NCI-H128 (cell line): ENCODE measurements around the gene STPG4.

Source experiments
- DNase-seq: peaks from one replicate; lab custom pipeline; 2025; ENCODE audit not compliant: unreplicated experiment; lab: John Stamatoyannopoulos, UW

Gene STPG4

DNA sequence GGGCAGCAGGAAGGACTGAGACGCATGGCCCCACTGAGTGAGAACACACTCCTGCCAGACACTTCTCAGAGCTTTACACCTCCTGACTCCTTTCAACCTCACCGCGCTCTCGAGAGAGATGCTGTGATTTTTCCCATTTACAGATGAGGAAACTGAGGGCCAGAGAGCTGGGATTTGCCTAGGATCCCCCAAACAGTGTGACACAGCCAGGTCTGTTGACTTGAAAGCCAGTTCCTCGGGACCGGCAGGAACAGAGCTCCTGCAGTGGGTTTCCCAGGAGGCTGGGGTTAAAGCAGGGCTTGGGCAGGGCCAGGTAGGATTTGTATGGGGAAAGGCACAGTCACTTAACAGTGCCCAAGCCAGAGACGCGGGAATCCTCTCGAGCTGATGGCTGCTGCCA, 81.9 kb downstream of the STPG4 start:
- no peak for DNase-seq

DNA sequence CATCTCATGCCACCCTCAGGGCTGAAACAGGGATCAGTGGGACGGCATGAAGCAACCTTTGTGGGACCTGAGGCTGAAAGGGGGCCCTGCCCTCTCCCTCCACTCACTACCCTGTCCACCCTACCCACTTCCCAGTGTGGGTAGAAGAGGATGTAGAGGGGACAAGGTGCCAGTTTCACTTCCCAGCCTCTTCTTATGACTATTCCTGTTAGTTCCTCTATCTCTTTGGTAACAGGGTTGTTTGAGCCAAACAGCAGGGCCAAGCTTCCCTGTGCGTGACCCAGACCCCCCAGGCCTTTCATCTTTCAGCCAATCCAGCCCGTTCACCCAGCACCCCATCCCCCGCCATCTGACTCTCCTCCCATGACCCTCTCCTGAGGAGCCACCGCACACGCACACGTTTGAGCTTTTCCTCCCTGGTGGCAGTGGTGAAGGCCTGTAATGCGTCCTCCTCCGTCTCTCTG, 82.3 kb downstream of the STPG4 start:
- no peak for DNase-seq

DNA sequence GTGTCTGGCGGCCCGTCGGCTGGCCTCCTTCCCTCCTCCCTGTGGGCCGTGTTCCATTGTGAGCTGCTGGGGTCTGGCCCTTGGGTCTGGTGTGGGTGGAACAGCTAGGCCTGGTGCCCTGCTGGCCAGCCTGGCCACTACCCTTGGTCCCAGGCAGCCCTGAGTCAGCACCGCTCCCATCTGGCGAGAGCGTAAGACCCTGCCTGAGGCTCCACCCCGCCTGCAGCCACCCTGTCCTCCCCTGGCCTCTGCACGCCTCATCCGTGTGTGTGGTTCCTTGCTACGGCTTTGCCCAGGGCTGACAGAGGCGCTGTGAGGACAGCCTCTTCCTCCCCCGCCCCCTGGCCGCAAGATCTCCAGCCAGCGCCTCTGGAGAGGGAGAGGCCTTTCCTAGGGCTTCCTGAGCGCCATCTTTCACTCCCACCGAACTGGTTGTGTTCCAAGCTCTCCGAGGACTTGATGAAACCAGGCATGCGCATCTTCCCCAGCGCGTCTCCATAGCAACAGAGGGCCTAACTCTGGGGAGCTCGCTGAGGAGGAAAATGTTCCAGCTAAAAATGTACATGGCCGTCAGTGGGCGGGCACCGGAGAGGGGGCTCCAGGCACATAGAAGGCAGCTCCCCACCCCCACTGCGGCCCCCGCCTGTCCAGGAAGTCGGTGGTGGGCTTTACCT, 83.0 kb downstream of the STPG4 start:
- DNase-seq: no peak

DNA sequence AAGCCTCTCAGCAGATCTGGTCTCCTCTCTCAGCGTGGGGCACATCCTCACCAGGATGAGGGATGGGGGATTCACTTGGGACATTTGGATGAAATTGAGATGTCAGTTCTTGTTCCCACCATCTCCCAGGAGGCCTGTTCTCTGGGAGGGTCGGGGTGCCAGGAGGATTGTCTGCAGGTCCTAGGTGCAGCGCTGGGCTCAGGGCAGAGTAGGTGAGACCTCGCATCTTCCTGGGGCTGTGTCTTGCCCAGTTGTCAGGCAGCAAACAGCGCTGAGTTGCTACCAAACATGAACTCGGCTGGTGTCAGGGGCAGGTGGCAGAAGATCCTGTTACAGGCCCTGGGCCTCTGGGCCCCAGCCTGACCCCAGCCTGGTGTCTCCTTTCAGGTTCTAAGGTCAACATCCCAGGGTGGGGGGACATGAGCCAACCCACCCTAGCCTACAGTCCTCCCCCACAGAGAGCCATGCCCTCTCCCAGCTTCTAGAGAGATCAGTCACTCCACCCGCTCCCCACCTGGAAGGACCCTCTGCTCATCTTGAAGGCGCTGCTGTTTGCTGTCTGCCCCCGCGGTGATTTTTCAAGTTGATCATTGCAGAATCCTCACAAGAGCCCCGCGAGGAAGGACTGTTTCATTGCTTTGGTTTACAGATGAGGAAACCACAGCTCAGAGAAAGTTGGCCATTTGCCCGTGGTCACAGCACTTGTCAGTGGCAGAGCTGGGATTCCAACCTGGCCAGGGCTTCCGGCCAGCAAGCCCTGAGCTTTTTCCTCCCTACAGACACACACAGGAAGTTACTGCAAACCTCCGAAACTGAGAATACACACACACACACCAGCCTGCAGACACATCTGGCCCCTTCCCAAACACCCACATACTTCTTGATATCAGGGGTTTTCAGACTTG, 83.9 kb downstream of the STPG4 start:
- DNase-seq: no peak

DNA sequence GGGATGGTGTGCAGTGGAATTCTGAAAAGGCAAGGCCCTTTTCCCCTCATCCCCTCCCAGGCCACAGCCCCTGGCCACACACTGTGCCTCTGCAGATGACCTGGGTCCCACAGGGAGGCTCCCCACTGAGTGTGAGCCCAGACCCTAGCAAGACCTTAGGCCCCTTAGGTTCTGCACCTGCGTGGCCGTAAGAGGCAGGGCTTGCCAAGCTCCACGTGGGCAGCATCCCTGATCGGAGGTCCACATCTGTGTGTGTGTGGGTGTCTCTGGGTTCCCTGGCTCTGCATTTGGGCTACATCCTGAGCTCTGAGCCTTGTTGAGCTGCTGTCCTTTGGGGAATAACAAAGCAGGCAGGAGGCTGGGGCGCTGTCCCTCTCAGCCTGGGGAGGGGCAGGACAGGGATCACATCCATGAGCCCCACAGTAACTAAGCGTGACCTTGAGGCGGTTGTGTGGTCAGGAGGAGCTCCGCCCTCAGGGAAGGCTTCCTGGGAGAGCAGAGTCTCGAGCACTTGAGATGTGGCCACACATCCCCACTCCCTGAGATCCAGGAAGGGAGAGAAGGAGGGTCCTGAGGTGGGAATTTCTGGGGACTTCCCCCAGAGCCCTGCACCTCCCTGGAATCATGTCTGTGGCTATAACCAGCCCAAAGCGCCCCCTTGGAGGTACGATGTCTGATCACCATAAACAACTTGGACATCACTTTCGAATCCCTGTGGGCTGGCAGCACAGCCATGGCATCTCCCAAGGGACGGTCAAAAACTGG, 84.8 kb downstream of the STPG4 start:
- no peak for DNase-seq

DNA sequence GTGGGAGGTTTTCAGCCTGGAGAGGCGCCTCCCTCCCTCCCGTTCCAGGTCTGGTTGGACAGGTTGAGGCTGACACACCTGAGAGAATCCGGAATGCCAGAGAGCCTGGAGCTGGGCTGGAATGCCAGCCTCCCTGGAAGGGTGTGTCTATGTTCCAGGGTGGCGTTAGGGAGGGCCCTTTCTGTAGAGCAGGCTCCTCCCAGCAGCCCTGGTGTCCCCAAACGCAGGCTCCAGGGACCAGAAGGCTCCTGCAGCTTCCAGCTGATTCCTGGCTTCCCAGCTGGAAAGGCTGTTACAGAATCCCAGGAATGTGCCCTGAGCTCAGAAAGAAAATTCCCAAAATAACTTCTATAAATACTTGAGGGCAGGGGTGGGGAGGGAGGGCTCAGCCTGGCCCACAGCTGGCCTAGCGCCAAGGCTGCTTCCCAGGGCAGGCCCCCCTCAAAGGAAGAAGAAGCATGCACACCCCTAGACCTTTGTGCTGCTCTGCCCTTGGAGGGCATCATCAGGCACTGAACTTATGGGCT, 85.4 kb downstream of the STPG4 start:
- no peak for DNase-seq

DNA sequence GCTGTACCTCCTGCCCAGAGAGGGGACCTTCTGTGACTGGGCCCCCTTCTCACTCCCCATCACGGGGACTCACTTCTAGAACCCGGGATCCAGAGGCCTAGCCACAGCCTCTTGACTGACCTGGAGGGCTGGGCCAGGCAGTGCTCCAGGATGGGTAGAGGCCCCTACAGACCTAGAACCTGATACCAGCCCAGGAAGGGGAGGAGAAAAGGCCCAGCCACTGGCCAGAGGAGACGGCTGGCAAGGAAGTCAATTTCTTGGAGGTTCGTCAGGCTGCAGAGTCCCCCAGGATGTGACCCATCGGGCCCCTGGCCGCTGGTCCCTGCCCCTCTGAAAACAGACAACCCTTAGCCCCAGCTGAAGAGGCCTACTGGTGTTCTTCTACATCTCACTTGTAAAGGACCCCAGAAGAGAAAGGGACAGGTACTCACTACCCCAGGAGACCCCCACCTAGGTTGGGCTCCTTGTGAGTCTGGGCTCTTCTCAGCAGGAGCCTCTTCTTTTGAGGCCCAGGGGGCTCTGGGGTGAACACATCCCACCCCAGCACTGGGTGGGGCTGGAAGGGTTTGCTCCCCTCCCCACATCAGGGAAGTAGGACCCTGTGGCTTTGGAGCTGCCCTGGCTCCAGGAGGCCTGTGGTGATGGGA, 86.0 kb downstream of the STPG4 start:
- no peak for DNase-seq

DNA sequence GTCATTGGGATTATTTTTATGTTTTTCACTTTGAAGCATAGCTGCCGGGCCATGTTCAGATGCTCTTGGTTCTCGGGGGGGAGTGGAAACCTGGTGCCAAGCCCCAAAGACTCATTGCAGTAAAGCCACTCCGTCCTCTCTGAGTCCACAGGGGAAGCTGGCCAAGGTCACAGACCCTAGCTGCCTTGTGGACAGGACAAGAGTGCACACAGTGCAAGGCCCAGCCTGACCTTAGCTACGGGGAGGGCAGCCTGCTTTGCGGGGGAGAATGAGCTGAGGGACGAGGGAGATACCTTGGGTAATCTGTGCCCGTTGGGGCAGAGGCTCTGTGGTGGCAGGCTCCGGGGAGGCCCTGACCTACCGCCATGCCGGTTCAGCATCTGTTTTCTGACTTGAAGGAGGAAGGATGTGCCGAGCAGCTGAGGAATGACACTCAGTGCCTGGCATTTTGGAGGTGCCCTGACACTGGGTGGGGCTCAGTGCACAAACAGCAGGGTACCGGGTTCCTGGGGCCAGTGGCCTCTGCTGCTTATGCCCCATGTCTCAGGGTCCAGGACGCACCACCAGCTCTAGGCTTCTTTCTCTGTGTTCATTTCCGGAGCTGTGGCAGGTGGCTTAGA, 87.2 kb downstream of the STPG4 start:
- no peak for DNase-seq

DNA sequence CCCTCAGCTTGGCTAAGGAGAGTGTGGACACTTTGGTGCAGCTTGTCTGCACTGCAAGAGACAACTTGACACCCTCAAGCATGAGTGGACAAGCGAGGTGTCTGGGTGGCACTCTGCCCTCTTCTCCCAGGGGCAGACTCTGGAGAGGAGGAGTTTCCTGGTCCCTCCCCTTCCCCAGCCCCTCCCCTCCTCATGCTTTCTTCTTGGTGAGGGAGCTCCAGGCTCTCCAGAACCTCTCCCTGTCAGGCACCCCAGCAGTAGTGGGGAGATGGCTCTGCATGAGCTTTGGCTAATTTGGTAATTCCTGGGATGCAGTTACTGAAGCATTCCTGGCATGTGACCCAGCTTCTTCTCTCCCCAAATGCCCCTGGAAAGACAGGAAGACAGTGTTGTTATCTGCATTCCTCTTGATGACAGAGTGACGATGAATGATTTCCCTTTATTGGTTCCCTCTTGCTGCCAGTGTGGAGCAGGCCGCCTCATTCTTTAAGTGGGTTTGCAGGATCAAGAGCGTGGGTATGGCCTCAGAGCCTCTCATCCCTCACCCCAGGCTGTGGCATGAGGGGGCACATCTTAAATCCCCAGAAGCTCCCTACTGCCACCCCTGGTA, 89.2 kb downstream of the STPG4 start:
- DNase-seq: no peak

DNA sequence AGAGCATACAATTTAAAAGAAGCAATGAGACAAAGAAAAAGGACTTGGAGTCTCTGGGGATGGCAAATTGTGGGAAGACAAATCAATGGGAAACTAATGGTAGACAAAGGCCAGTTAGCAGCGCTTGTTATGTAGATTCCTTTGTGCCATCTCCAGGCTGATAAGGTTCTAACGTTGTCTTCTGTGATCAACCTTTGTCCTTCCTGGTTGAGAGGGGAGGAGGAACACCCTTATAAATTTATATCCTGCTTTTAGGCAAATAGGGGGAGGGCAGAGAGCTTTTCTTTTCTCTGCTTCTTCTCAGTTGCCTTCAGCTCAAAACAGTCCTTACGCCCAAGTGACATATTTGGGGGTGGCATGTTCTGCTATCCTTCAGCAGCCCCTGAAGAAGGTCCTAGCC, 89.8 kb downstream of the STPG4 start:
- DNase-seq: no peak

DNA sequence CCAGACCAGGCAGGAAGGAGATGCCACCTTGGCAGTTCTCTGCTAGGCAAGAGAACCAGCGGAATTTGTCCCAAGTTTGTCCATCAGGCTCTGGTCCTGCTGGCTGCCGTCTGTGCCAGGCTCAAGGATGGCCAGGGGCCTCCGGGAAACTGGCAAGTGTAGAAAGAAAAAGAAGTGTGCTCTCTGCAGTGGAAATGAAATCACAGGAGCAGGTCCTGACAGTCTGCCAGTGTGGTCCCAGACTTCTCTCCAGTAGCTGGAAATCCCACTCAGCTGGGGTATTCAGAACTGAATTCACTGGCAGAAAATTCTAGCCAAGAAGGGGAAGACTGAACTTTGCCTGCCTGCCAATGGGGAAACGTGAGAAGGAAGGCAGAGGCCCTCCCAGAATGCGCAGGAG, 91.0 kb downstream of the STPG4 start:
- no peak for DNase-seq

DNA sequence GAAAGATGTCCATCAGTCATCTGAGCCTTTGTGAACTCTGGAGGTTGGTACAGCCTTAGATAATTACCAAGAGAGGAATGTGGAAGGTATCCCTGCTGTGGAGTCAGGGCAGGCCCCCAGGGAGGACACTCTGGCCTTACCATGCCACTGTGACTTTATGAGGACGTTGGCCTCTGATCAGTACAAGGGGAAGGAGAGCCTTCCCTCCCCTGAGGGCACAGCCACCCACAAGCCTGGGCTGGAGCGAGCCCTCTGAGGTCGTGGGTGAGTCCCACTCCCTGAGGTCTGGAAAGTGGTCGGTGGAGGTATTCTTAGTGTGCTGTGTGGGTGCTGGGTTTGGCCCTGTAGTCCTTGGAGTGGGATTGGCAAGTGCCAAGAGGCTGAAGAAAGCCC, 91.6 kb downstream of the STPG4 start:
- DNase-seq: no peak

DNA sequence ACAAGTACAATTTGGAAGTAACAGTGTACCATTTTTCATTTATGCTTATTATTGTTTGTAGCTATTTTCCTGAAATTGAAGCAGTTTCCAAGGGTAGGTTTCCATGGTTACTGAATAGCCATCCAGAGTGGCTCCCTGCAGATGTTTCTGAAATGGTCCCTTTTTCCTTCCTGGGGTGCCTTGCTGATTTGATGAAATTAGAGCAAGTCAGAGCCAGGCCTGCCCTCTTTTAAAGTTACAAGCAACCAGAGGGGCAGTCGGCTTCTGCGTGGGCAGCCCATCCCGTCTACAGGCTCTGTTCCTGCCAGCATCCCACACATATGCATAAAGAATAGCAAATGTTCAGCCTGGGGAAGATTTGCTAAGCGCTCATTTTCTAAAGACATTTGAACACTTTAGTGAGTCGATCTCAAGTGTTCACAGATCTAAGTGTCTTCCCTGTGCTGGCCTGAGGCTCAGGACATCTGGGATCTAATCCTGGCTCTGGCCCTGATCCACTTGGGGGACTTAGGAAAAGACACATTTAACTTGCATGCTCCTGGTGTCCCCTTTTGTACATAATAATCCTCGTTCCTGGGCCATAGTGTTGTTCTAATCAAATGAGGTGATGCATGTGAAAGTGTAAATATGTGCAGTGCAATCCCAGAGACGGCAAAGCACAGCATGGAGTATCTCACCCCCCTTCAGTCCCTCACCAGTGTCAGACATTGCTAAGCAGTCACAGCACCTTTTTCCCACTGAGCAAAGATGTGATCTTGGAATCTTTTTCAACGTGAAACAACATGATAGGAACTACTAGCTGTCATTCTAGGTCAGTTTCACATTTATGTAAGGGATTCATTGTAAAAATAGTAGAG, 92.2 kb downstream of the STPG4 start:
- DNase-seq: no peak

DNA sequence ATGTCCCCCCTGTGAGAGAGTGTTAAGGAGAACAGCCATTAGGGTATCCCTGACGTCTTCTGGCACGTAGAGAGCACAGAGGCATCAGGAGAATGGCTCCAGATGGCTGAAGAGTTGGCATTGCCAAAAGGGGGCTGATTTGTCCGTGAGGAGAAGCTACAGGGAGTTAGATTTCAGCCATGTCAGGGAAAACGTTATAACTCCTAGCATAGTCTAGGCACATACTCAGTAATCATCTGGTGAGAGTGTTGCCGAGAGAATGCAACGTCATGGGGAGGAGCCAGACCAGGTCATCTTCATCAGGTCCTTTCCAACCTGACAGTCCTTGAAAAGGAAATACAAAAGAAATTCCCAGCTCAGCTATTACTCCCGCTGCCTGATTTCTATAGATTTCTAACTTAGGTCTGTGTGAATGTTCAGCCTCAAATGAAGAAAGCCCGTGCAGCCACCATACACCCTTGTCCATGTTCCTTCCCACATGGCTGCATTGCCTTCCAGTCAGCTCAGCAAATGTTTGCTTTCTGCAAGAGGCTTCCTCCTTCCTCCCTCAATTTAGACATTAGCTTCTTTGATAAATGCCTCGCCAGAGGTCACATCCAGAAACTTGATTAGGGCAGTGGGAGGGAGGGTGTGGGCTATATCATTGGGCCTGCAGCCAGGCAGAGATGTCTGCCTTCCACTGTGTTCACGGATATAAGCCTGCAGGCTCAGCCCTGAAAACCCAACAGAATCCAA, 93.0 kb downstream of the STPG4 start:
- DNase-seq: no peak

DNA sequence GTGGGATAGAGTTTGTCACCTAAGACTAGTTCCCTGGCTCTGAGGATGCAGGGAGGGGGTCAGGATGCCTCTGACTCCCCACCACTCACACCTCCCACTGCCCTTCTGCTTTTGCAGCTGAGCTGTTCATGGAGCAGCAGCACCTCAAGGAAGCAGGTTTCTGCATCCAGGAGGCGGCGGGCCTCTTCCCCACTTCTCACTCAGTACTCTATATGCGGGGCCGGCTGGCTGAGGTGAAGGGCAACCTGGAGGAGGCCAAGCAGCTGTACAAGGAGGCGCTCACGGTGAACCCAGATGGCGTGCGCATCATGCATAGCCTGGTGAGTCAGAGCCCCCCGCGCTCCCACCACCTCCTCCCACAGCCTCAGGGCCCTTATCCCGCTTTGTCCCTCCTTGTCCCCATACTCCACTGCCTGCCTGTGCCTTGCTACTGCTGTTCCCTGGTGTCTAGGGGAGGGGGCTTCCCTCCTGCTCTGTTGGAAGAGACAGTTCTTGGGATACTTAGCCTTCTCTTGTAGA, 94.4 kb downstream of the STPG4 start:
- no peak for DNase-seq

DNA sequence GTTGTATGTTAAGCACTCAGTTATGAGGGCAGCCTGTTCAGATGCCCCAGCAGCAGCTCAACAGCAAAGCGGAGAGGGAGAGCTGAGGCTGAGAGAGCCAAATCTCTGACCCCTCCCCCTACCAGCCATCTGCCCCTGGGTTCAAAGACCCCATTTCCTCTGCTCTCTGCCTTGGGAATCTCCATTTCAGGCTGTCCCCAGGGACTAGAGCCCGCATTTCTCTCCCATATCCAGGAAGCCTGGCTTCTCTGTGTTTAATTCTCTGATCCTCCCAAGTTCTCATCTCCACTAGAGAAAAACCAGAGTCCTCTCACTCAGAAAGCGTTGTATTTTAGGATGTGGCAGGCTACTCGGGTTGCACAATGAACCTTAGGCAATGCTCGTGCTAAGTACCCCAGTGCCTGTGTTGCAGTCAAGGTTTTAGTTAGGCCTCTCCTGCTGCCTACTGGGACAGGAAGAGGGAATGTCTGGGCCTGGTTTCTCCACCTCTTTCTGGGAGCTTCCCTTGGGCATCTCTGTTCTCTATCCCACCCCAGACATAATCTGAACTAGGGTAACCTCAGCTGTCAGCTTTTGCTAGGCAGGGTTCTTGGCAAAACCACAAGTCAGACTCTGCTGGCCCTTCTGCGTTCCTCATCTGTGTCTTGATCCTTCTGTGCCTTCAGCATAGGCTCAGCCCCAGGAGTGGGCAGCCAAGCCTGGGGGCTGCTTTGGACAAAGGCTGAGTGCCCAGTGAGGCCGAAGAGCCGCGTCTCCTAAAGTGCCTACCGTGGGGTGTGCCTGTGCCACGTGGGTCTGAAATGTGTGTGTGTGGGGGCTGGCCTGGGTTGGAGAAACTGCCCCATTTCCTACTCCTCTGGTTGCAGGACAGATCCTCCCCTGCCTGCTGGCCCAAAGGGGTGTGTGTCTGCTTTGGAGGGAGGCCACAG, 96.8 kb downstream of the STPG4 start:
- no peak for DNase-seq

DNA sequence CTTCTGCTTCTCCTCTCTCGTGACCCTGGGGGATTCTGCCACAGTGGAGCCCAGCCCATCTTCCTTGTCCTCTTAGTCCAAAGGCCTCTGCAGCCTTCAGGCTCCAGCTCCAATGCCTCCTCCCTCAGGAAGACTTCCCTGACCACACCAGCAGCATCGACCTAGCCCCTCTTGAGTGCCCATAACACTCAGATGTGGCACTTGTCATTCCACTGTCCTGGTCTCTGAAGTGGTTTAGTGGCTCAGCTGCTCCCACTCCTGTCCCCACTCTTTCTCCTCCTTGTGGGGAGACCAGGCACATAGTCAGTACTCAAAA, 97.5 kb downstream of the STPG4 start:
- DNase-seq: no peak
